Tracheal epithelial cell (primary cell): ENCODE results near the gene MYO1B. TPM values are rescaled to one million over a fixed set of nuclear protein-coding genes. Genes with fewer than 3 reads are reported as not detected.

Experiments
- total RNA-seq: library from RNA; depleted of rRNA; stranded (reverse); fragments of >200 nt; gene quantifications from 2 replicates; pipeline ENCODE4 v1.2.1, GENCODE V29; 2014

The MYO1B gene
- total RNA-seq = 236 and 388 TPM in 2 replicates

GRCh38 chr2:191245046-191245868 lies at the start of gene MYO1B:
TSS of gene MYO1B (plus strand) at chr2:191245404. CDS start at chr2:191276896, 31,492 bp downstream.

Other genes with a start within 250 kb of the MYO1B start
- gene STAT1, start 231.2 kb upstream of the MYO1B start, total RNA-seq = 36.9 and 57.8 TPM in 2 replicates
- gene STAT4, start 94.4 kb upstream of the MYO1B start, total RNA-seq = 5.1 and 13.6 TPM in 2 replicates